Astrocyte of the cerebellum (primary cell): ENCODE results near the gene KCNIP1.
A peak's percentile ranks its signal among the peaks of the same experiment; 100 is the strongest.

Source experiments
- DNase-seq: peaks from one replicate; pipeline ENCODE4 v3.0.0-alpha.2; 2011; ENCODE audit warnings: low read depth
- H3K4me3 ChIP-seq: 2 replicates; pipeline ENCODE4 v1.5.1; 2011; ENCODE audit warnings: mild to moderate bottlenecking, low read depth, low read length, moderate library complexity
- in situ Hi-C: cut with HindIII; loops from 2 replicates; pipeline ENCODE4 v1.10.0; 2017; ENCODE audit warnings: low sequenced_read_pairs
- TF ChIP-seq, protein P1 (sequence below): IDR thresholded peaks from 2 replicates; pipeline ENCODE4 v1.5.1; 2012; ENCODE audit warnings: low read length, low read depth, moderate library complexity, mild to moderate bottlenecking; ENCODE audit errors: missing control alignments

Gene KCNIP1

DNA sequence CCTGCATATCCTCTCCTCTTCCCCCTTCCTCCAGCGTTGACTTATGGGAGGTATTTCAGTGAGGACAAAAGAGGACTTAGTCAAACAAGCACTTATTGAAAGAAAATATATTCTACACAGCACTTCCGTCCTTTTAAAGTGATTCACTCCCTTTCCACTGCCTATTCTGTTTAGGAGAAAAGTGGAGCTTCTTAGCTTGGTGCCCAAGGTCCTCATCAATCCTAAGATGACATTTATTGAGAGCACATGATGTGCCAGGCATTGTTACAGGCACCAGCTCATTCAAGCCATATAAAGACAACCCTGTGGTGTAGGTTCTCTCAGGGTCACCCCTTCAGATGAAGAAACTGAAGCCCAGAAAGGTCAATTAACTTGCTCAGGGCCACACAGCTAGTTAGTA, 95.9 kb downstream of the KCNIP1 start:
- no peak for DNase-seq
- in situ Hi-C loops, result no loop called here
- H3K4me3 ChIP-seq, result no peak overlapping the region
- TF ChIP-seq, protein P1, sequence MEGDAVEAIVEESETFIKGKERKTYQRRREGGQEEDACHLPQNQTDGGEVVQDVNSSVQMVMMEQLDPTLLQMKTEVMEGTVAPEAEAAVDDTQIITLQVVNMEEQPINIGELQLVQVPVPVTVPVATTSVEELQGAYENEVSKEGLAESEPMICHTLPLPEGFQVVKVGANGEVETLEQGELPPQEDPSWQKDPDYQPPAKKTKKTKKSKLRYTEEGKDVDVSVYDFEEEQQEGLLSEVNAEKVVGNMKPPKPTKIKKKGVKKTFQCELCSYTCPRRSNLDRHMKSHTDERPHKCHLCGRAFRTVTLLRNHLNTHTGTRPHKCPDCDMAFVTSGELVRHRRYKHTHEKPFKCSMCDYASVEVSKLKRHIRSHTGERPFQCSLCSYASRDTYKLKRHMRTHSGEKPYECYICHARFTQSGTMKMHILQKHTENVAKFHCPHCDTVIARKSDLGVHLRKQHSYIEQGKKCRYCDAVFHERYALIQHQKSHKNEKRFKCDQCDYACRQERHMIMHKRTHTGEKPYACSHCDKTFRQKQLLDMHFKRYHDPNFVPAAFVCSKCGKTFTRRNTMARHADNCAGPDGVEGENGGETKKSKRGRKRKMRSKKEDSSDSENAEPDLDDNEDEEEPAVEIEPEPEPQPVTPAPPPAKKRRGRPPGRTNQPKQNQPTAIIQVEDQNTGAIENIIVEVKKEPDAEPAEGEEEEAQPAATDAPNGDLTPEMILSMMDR, result no peak

DNA sequence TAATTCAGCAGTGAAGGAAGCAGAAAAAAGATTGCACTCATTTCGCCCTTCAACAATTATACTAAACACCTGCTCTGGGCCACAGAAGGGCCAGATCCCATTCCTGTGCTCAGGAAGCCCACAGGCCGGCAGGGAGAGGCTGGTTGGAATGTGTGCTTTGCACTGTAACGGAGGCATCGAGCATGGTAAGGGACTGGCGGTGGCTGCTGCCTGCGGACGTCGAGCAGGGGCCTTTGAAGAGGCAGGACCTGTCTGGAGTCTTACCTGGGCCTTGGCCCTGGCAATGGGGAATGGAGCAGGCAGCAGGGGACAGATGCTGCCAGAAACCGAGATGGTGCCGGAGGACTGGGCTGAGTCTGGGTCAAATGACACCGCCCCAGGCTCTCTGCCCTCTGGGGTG, 97.8 kb downstream of the KCNIP1 start:
- TF ChIP-seq, protein P1, result no peak
- H3K4me3 ChIP-seq, result no peak overlapping the region
- in situ Hi-C loops, result no loop called here
- DNase-seq, result no peak

DNA sequence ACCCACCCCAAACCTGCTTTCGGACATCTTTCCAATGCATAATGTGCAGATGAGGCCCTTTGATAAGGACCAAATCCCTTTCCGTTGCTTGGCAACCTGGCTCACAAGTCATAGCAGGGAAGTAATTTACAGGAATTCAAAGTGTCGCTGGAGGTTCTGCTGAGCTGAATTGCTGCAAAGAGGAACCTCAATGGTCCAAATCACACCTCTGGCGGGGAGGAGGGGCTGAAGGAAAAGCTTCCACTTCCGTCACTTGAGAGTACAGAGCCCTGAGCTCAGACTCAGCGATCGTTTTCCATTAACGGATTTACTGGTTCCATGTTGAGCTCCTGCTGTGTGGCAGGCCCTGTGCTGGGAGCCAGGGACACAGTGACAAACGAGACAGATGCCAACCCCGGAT, 99.3 kb downstream of the KCNIP1 start:
- TF ChIP-seq, protein P1, result no peak
- in situ Hi-C loops, result no loop called here
- no peak overlapping the region for H3K4me3 ChIP-seq
- no peak for DNase-seq

DNA sequence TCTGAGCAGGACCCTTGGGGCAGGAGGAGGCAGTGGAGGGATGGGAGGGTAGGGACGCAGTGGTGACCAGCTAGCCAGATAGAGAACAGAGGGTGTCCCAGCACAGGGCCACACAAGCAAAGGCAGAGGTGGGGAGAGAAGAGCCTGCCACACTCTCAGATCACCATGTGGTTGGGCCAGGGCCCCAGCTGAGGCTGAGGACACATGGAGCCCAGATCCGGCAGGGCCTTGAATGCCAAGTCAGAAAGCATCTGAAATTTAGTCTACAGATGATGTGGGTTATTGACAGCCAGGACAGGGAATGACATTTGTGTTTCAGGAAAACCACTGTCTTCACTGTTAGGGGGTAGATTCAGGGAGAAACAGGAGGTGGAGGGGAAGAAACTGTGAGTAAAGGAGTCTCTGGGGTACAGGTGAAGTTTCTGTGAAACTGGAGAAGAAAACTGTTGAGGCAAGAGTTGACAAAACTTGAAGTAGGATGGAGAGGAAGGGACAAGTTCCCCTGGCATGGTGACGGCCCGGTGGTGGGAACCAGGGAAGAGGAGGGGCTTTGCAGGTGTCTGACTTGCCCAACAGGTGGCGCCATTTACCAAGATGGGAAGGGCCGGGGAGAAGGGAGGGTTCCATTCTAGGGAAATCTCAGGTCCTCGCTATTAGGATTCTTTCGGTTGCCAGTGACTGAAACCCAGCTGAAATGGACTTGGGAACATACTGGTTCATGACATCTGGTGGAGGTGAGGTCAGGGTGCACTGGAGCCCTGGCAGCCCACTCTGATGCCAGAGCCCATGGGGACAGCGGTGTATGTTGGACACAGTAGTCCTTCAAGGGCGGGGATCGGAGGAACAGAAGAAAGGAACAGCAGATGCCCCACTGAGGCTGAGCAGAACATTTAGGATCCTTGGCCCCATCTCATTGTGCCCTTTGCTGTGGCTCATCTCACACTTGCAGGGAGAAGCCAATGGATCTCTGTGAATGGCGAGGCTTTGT, 100.1 kb downstream of the KCNIP1 start:
- no peak overlapping the region for H3K4me3 ChIP-seq
- TF ChIP-seq, protein P1, result peak; percentile 87
- in situ Hi-C loops, result no loop called here
- peak; percentile 20 for DNase-seq

DNA sequence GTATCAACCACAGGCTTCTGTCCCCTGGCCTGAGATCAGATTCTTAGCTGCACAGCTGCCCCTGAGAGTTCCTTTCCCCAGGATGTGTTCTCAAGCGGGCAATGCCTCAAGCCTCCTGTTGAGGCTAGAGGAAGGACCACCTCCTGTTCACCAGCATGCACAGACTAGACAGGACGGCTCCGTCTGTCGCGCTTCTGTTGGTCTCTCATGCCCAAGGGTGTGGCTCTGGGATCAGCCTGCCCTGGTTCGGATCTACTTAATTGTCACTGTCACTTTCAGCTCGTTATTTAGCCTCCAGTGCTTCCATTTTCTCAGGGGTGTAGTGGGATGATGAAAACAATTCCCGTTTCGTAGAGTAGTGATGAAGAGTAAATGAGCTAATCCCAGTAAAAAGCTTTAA, 103.1 kb downstream of the KCNIP1 start:
- H3K4me3 ChIP-seq, result no peak overlapping the region
- in situ Hi-C loops, result no loop called here
- TF ChIP-seq, protein P1, result no peak
- no peak for DNase-seq

DNA sequence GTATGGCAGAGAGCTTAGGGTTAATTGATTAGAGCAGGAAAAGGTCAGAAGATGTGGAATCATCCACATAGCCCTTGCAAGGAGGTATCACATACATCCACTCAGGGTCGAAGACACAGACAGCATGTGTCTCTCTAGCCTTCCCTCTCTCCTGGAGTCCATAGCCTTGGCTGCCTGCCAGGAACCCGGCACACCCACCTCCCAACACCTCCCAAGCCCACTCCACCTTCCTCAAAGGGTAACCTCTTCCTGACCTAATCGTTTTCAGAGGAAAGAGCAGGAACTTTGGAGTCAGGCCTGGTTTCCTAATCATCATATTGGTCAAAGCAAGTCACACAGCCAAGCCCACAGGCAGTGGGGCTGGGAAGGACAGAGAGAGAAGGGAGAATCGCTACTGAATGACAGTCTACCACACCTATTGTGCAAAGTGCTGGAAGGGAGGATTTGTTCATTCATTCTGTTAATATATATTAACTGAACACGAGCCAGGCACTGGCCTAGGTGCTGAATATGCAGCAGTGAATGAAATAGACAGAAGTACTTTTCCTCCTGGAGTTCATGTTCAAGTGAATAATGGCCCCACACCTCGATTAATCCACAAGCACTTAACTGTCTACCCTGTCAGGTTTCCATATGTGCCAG, 107.8 kb downstream of the KCNIP1 start:
- TF ChIP-seq, protein P1, result no peak
- in situ Hi-C loops, result no loop called here
- no peak for DNase-seq

More for the DNA sequence above, 107.8 kb downstream of the KCNIP1 start:
- no peak overlapping the region for H3K4me3 ChIP-seq
